Tibial artery (tissue), 4 donors: Measurements from ENCODE around the gene KANK2.
"Not testable (repeated sequence)": the region's sequence is repeated elsewhere in the genome, so short reads cannot be mapped to it uniquely, and the experiment has no call there.

Source experiments
- DNase-seq, 2 donors: peaks; one replicate each; pipeline ENCODE4 v3.0.0-alpha.2; 2019
- H3K27ac ChIP-seq, 2 donors: fragments of 200-600 bp; sonication (generic) in 1 of 2; 1 replicate in 1 of 2; 2 replicates in 1 of 2; pipeline ENCODE4 v1.5.1; 2018 to 2019; ENCODE audit warnings: mild to moderate bottlenecking in 1 of 2
- H3K27me3 ChIP-seq, 2 donors: fragments of 200-600 bp; sonication (generic) in 1 of 2; one replicate each; pipeline versions ENCODE4 v1.5.1 to v1.6.0; 2016 to 2019
- H3K36me3 ChIP-seq, 3 donors: fragments of 200-600 bp; sonication (generic) in 2 of 3; one replicate each; pipeline ENCODE4 v1.5.1; 2016 to 2019; ENCODE audit warnings: mild to moderate bottlenecking in 2 of 3
- H3K4me1 ChIP-seq, 4 donors: fragments of 200-600 bp; sonication (generic) in 2 of 4; 1 replicate in 3 of 4; 2 replicates in 1 of 4; pipeline ENCODE4 v1.5.1; 2016 to 2019
- H3K4me3 ChIP-seq, 2 donors: fragments of 200-600 bp; sonication (generic) in 1 of 2; 1 replicate in 1 of 2; 2 replicates in 1 of 2; pipeline ENCODE4 v1.5.1; 2018 to 2019; ENCODE audit warnings: mild to moderate bottlenecking in 2 of 2
- H3K9me3 ChIP-seq, 3 donors: fragments of 200-600 bp; sonication (generic) in 1 of 3; one replicate each; pipeline ENCODE4 v1.5.1; 2016 to 2019
- CTCF ChIP-seq, 2 experiments: fragments of 200-600 bp in 1 of 2; fragments of 450-650 bp in 1 of 2; IDR thresholded peaks; one replicate each; pipeline ENCODE4 v1.5.1; 2017 to 2019; ENCODE audit warnings: antibody characterized with exemption in 2 of 2, mild to moderate bottlenecking in 1 of 2, moderate library complexity in 1 of 2
- intact Hi-C: fragments of 100-400 bp; cut with DNase I; formaldehyde crosslinking; loops from one replicate; pipeline ENCODE4 v1.15.0; 2023; ENCODE audit warnings: low total_unique reads

Gene KANK2

DNA sequence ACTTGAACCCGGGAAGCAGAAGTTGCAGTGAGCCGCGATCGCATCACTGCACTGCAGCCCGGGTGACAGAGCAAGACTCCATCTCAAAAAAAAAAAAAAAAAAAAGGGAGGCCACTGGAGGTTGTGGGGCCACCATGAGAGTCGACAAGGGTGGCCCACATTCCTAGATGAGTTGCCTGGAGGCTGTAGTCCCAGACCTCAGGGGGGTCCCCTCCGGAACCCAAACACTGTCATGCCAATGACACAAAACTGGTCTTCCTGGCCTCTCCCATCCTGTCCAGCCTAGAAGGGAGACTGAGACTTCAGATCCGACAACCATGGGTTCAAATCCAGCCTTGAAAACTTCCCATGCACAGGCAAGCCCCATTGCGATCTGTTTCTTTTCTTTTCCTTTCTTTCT lies 56.4 kb downstream of the KANK2 start:
- intact Hi-C loops = no loop called here
- Histone ChIP-seq H3K27ac (peak overlapping the region; percentile 91 to 92), H3K4me3 (no peak overlapping the region), H3K9me3 (no peaks in the 10 kb centered on the region), H3K4me1 (peaks cover 21 to 65% (median 56%) of the 10 kb centered on the region in 4 donors), H3K27me3 (no peaks in the 10 kb centered on the region), H3K36me3 (no peaks in the 10 kb centered on the region)
- TF ChIP-seq CTCF (IDR thresholded peaks at IDR 0.05) = no peak
- no peak for DNase-seq

- Histone ChIP-seq H3K27ac (peak overlapping the region; percentile 91 to 92), H3K4me1 (peaks cover 21 to 65% (median 56%) of the 10 kb centered on the region in 4 donors)
- intact Hi-C loops = not testable (repeated sequence)
Observed at GRCh38 chr19:11140023-11140538, 57.3 kb downstream of the KANK2 start.

GRCh38 chr19:11138601-11139300 lies 58.6 kb downstream of the KANK2 start:
- intact Hi-C loops = no loop called here
- Histone ChIP-seq H3K4me3 (peak overlapping the region; percentile 21 to 45), H3K9me3 (no peaks in the 10 kb centered on the region), H3K4me1 (peaks cover 21 to 61% (median 52%) of the 10 kb centered on the region in 4 donors), H3K27ac (peak overlapping the region; percentile 91 to 92), H3K27me3 (no peaks in the 10 kb centered on the region), H3K36me3 (no peaks in the 10 kb centered on the region)
- no peak for TF ChIP-seq CTCF (IDR thresholded peaks at IDR 0.05)
- DNase-seq = peak; percentile 84 to 90

More at GRCh38 chr19:11140023-11140538, 57.3 kb downstream of the KANK2 start:
- not testable (repeated sequence) for DNase-seq, H3K9me3 ChIP-seq, H3K27me3 ChIP-seq, H3K4me3 ChIP-seq, H3K36me3 ChIP-seq

DNA sequence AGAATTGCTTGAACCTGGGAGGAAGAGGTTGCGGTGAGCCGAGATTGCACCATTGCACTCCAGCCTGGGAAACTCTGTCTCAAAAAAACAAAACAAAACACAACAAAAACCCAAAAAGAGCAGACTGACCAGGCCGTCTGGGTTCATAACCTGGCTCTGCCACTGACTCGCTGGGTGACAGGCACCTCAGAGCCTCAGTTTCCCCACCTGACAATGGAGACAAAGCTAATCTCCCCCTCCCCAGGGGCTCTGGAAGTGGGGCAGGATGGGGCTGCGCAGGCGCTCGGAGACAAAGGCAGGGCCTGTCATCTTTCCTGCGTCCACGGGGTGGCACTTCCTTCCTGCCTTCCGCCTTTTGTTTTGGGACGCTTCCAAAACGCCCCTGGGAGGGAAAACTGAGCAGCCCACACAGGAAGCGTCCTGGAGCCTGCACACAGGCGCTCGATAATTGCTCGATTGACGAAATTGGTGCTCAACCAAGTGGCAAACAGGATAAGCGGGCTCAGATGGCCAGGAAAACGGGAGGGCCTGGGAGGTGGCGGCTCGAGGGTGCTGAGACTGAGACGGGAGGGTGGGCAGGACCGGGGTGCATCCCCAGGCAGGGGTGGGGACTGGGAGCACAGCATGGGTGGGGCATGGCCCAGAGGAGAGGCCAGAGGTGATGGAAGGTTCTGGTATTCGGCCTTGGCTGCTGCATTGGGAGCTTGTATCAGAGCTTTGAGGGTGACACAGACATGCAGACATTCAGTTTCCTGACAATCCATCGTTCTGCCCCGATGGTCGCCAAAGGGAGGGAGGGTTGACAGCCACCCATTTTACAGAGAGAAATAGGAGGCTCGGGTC lies 59.6 kb downstream of the KANK2 start:
- H3K36me3 ChIP-seq = peaks cover 0 to 6% (median 5%) of the 10 kb centered on the region in 3 donors
- peak overlapping the region; percentile 91 to 92 for H3K27ac ChIP-seq
- no peaks in the 10 kb centered on the region for H3K9me3 ChIP-seq
- H3K4me1 ChIP-seq = peaks cover 19 to 51% (median 42%) of the 10 kb centered on the region in 4 donors
- DNase-seq = peak; percentile 87 to 93
- no peaks in the 10 kb centered on the region for H3K27me3 ChIP-seq
- TF ChIP-seq CTCF (IDR thresholded peaks at IDR 0.05) = peak; percentile 86 to 94
- peak overlapping the region; percentile 21 to 45 for H3K4me3 ChIP-seq
- intact Hi-C loops = loop anchor here (2.0 kb wide), 1 partner anchor 67 kb away; no protein-coding TSS in a partner anchor

DNA sequence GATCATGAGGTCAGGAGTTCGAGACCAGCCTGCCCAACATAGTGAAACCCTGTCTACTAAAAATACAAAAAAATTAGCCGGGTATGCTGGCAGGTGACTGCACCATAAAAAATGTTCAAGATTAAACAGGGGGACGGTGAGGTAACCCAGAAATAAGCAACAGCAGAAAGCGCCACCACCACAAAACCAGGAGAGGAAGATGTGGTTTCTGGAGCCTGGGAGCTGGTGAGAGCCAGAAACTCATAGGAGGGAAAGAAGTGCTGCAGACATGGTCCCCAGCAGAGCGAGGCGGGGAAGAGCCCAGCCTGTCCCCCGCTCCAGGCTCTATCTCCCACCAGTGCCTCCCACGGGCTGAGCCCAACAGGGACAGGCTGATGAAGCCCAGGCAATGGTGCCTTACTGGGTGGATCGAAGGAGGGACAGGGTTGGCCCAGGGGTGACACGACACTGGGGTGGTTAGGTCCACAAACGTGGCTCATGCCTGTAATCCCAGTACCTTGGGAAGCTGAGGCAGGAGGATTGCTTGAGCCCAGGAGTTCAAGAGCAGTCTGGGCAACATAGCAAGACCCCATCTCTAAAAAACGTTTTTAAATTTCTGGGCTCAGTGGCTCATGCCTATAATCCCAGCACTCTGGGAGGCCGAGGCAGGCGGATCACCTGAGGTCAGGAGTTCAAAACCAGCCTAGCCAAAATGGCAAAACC lies 60.8 kb downstream of the KANK2 start:
- peaks cover 0 to 16% (median 12%) of the 10 kb centered on the region in 3 donors for H3K36me3 ChIP-seq
- no peak for DNase-seq
- H3K4me1 ChIP-seq = peaks cover 9 to 39% (median 30%) of the 10 kb centered on the region in 4 donors
- intact Hi-C loops = loop anchor here (2.0 kb wide), 1 partner anchor 68 kb away; no protein-coding TSS in a partner anchor
- H3K27me3 ChIP-seq = no peaks in the 10 kb centered on the region
- no peaks in the 10 kb centered on the region for H3K9me3 ChIP-seq
- H3K4me3 ChIP-seq = no peak overlapping the region
- TF ChIP-seq CTCF (IDR thresholded peaks at IDR 0.05) = no peak
- H3K27ac ChIP-seq = peak overlapping the region; percentile 91 to 92
